GM12872 (cell line): ENCODE results near the gene CACNA1C.

Source experiments
- CTCF ChIP-seq: IDR thresholded peaks from 3 replicates; pipeline ENCODE4 v1.5.1; 2011; ENCODE audit warnings: low read depth, mild to moderate bottlenecking, low read length, moderate library complexity; ENCODE audit not compliant: insufficient read depth

The CACNA1C gene

GRCh38 chr12:2510045-2510444 is 457.3 kb downstream of the CACNA1C start:
- no peak for TF ChIP-seq CTCF

- no peak for TF ChIP-seq CTCF
Measured at GRCh38 chr12:2513141-2514037, 460.6 kb downstream of the CACNA1C start.

GRCh38 chr12:2514038-2514340 is 461.2 kb downstream of the CACNA1C start:
- TF ChIP-seq CTCF: no peak

- TF ChIP-seq CTCF: no peak
Measured at GRCh38 chr12:2520722-2521246, 468.0 kb downstream of the CACNA1C start.

- TF ChIP-seq CTCF: no peak
Measured at GRCh38 chr12:2523317-2523716, 470.5 kb downstream of the CACNA1C start.

DNA sequence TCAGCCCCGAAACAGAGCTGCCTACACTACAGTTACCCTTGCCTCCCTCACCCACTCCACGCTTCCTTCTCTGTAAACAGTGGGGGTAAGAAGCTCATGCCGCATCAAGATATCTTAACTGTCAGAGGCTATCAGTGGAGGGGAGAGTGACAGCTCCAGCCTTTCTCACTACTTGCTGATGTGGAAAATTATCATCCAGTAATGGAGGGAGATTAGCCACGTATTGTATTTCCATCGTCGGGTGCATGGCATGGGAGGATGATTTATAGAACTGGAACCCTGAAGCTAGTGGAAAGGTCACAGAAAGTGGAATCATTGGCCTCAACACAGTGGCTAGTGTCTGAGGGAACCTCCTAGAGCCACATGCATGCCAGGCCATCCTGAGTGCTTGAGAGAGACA is 471.1 kb downstream of the CACNA1C start:
- no peak for TF ChIP-seq CTCF

DNA sequence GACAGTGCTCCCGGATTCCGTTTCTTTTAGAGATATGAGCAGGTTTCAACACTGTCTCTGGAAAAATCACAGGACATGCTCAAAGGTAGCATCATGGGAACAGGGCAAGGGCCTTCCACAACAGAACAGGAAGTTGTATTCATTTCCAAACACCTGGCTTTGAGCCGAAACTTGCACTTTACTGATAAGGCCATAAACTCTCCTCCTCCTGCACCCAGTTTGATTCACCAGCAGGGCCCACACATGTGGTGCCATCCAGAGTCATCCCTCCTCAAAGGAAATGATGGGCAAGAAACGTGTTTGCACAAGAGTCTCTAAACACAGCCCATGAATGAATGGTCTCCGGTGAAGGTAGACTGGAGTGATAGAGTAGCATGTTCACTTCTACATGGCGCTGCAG is 473.6 kb downstream of the CACNA1C start:
- no peak for TF ChIP-seq CTCF
